Right lung (tissue), 5 donors: ENCODE data around the gene SCN9A. TPM values are rescaled to one million over a fixed set of nuclear protein-coding genes. Genes with fewer than 3 reads are reported as not detected.

ENCODE experiments used
- DNase-seq, 2 donors: peaks; one replicate each; pipeline ENCODE4 v3.0.0-alpha.2; 2013
- polyA plus RNA-seq, 5 donors: library from polyadenylated mRNA; unstranded; fragments of 120-200 nt; gene quantifications; one replicate each; pipeline versions ENCODE4 v1.2.1 to v1.2.3, GENCODE V29; 2013; ENCODE audit warnings: inconsistent platforms in 1 of 5, low replicate concordance in 1 of 5; ENCODE audit not compliant: insufficient read length in 5 of 5, insufficient read depth in 1 of 5

Gene SCN9A
- polyA plus RNA-seq, 5 donors, result 8.9 to 17.7 (median 15.3) TPM

GRCh38 chr2:166180951-166181812 is 194.6 kb downstream of the SCN9A start:
- DNase-seq, result no peak

- no peak for DNase-seq
Observed at GRCh38 chr2:166179201-166179600, 196.5 kb downstream of the SCN9A start.

GRCh38 chr2:166173263-166173662 is 202.5 kb downstream of the SCN9A start:
- no peak for DNase-seq

GRCh38 chr2:166171216-166171615 is 204.5 kb downstream of the SCN9A start:
- DNase-seq, result no peak

- DNase-seq, result no peak
Observed at GRCh38 chr2:166170356-166170755, 205.4 kb downstream of the SCN9A start.

- no peak for DNase-seq
Observed at GRCh38 chr2:166167449-166167848, 208.3 kb downstream of the SCN9A start.

GRCh38 chr2:166163775-166164174 is 212.0 kb downstream of the SCN9A start:
- peak in 1 of 2 donors; percentile 15 for DNase-seq

- no peak for DNase-seq
Observed at GRCh38 chr2:166158546-166158945, 217.2 kb downstream of the SCN9A start.

- no peak for DNase-seq
Observed at GRCh38 chr2:166157578-166157977, 218.2 kb downstream of the SCN9A start.

GRCh38 chr2:166156985-166157490 is 218.7 kb downstream of the SCN9A start:
- DNase-seq, result no peak

GRCh38 chr2:166155589-166155988 is 220.2 kb downstream of the SCN9A start:
- DNase-seq, result no peak

GRCh38 chr2:166154685-166155338 is 220.9 kb downstream of the SCN9A start:
- DNase-seq, result no peak

- DNase-seq, result no peak
Observed at GRCh38 chr2:166152064-166152463, 223.7 kb downstream of the SCN9A start.

GRCh38 chr2:166148500-166149400 is 227.0 kb downstream of the SCN9A start:
- DNase-seq, result no peak

- no peak for DNase-seq
Observed at GRCh38 chr2:166147883-166148282, 227.9 kb downstream of the SCN9A start.

Other genes with a start within 250 kb of the SCN9A start
- gene SCN1A, start 247.9 kb downstream of the SCN9A start, polyA plus RNA-seq, result 1 to 10 TPM in 3 of 5 donors, under 1 TPM in 2; 0.24 to 2.3 (median 1.3) TPM
- 100 to 1,000 TPM in 2 of 5 donors, 10 to 100 TPM in 3; 45.2 to 123 (median 99.0) TPM for gene SCN7A, start 118.3 kb upstream of the SCN9A start, polyA plus RNA-seq